KG1 (cell line): ENCODE data around the gene RAMP1.

ENCODE experiments used
- DNase-seq: peaks from one replicate; lab custom pipeline; 2025; lab: John Stamatoyannopoulos, UW

RAMP1 gene

DNA sequence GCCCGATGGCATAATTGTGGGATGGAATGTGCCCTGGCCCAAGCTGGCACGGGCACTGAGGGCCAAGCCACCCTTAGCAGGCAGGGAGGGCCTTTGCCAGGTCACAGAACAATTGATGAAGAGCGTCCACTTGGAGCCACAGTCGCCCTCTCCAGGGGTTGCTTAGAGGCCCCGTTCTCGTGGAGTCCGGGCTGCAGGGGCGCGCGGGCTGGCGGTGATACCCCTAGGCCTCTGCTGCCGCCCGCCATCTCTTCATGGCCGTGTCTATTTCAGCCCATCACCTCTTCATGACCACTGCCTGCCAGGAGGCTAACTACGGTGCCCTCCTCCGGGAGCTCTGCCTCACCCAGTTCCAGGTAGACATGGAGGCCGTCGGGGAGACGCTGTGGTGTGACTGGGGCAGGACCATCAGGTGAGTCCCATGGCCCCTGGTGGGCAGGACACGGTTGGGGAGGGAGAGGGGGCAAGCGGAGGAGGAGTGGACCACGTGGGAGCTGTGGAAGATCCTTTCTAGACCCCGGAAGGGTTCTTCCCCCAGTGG lies 17.6 kb downstream of the RAMP1 start:
- DNase-seq, result no peak

DNA sequence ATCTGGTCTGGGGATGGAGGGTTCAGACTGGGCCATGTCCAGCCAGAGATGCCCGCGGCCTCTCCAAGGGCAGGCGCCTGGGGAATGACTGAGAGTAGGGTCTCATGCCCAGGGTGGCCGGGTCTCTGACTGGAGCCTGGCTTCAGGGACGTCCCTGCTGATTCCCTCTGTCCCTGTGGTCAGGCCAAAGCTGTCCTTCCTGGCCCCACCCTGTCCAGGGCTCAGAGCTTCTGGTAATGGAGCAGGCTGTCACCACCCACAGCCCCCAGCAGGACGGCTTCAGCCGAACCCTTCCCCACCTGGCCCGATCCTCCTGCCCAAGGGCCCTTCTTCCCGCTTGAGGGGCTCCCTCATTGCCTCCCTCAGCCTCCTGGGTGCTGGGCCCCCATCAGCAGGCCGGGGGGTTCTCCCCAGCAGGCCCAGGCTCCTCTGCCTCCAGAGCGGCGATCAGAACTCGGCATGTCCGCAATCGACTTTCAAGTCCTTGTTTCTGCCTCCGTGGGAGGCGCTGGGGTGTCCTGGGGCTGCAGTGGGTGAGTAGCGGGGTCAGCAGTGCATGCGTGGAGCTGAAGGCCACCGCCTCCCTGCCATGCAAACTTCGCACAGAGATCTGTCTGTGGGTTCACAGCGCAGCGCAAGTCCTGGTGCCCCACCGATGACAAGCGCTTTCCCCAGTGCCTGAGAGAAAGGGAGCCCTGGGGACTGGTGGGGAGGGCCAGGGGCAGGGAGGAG lies 18.3 kb downstream of the RAMP1 start:
- no peak for DNase-seq

DNA sequence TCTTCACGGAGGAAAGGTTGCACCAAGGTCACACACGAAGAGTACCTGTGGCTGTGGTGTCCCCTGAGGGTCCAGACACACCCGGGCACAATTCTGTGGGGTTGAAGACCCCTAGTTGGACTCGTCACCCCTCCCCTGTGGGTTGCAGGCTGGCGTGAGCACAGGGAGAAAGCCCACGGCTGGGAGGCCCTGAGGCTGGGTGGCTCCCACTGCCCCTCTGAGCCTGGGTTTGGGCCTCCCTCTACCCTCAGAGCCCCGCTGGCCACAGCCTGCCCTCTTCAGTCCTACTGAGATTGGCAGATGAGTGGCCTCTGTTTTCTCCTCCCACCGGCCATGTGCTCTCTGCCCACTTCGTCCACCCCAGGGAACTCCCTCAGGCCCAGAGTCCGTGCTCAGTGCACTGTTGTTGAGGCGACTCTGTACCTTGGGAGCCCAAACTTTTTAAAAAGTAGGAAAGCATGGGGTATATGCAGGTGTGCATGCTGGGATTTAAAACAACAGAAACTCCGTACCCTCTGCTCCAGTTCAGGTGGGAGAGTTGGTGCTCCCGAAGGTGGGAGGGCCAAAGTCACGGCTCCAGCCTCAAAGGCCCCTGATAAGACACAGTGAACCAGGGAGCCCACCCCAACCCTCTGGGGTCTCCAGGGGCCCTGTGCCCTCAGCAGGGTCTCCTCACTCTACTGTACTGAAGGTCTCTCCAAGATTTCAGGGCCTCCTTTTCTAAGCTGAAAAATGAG lies 19.1 kb downstream of the RAMP1 start:
- no peak for DNase-seq

DNA sequence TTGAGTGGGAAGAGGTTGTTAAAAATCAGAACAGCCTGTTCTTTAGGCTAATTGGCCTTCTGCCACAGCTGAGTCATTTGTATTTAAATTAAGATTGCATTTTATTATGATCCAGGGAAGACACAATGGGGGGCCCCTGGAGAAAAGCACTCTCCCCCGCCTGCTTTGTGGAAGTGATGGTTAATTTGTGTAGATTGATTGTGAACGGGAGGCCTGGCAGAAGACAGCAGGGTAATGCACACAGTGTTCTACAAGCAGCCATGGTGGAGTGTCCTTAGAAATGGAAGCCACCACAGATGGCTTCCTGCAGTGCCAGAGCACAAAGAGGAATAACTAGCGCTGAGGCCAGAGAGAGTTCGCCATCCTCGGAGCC lies 19.6 kb downstream of the RAMP1 start:
- DNase-seq, result no peak

DNA sequence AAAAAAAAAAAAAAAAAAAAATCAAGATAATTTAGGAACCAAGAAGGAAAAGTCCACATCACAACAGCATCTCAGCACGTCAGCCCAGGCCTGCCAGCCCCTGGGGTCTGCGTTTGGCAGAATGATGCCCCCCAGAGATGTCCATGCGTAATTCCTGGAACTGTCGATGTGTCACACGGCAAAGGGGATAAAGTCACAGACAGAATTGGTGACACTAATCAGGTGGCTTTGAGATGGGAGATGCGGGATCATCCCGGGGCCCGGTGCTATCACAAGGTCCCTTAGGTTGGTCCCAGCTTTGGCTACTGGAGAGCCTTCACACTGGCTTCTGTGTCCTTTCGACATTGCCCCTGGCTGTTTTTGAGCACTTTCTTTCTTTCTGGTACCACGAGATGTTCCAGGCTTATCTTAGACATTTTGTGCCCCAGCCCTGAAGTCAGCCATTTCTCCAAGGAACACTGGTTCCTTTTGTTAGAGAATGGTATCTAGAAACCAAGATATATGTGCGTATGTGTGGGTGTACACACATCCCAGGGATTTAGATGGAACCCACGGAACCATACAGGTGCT lies 20.7 kb downstream of the RAMP1 start:
- DNase-seq, result no peak

DNA sequence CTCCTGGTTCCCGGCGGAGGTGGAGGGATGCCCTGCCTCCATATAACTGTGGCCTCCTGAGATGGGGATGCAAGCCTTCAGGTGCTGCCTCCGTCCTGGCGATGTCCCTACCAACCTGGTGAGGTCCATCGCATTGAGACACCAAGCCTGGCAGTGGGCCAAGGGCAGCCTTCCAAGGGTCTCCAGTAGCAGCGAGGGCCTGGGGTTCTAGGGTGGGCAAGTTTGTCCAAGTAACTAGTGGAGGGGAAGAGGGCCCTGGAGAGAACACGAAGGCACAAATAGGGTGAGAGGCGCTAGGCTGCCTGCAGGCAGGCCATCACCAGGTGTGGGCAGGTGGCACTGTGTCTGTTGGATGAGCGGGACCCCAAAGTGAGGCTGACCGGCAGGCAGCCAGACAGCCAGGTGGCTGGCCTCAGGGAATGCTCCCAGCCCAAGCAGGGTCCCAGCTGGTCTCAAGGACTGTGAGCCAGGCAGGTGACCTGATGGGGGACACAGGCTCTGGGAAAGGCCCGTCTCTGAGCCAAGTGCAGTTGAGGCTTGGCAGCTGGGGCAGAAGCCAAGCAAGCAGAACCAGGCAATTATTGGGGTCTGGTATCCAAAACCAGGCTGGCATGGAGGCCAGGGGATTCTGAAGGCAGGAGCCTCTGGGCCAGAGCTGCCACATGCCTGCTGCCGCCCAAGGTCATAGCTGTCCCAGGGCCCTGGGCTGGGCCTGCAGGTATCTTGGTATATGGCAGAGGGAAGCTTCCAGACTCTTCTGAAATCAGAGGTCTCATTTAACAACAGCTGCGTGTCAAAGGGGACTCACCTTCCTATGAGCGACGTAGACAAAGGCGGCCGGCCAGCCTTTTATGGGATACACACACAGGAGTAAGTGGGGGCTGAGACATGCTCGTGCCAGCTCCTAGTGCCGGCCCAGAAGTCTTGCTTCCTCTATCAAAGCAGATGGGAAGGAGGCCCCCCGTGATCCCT lies 23.4 kb downstream of the RAMP1 start:
- no peak for DNase-seq

DNA sequence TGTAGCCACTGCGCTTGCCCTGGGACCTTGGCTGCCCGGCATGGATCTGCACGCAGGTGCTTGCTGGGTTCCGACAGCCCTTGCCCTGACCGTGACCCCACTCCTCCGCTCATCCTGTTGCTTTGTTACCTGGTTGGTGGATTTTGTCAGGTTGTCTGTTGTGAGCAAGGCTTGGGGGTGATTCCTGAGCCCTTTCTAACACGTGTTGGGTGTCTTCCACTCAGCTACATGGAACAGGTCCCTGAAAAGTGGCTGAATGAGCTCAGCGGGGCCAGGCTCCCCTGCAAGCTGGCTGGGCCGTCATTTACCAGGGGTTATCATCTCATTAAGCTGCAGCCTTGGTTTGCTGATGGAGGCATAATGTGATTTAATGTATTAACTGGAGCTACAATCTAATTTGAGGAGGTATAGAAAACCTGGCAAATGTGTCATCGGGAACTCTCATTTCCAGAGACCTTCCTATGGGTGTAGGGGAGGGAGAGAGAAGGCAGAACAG lies 24.6 kb downstream of the RAMP1 start:
- no peak for DNase-seq

DNA sequence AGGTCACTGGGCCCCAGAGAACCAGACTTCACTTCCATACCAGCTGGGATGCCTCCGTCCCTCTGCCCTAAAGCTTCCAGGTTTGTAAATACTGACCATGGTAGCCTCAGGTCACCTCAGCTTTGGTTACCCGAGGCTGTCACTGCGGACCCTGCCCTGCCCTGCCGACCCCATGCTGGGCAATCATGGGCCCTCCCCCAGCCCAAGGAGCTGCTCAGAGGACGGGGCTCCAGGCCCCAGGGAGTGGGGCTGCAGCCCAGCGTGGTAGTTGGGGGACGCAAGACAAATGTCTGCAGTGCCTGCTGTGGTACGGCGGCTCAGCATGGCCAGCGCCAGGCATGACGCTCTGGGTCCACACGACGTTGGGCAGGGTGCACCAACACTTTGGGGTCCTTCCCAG lies 25.3 kb downstream of the RAMP1 start:
- DNase-seq, result no peak

DNA sequence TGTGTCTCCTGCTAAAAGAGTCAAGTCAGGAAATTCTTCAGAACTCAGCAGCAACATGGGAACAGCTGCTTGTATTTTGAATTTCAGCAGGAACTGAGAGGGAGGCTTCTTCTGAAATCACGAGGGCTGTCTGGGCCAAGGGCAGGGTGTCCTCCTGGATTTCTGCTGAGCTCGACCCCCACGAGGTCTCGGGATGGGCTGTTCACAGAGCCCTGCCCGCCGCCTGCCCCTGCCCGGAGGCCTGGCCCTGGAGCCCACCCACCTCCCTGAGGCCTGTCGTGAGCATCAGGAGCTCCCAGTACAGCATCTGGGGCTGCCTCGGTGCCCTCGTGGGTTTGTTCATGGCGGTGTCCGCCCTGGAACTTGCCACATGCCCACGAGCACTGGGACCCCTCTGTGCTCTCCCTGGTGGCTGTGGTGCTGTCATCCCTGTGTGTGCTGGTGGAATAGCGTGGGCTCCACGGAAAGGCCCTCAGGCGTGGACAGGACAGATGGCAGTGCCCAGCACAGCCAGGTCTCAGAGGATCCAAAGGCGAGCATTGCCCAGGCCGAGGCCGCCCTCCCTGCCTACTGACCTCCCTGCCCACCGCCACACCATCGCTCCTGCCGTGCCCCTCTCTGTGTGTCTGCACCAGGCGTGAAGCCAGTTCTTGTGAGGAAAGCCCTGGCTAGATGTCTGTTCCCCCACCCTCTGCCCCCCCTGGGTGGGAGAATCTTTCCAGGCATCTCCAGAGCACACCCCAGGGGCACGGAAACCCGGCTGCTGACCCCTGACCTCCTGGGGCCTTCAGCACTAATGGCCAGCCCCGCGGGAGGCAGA lies 25.9 kb downstream of the RAMP1 start:
- no peak for DNase-seq

DNA sequence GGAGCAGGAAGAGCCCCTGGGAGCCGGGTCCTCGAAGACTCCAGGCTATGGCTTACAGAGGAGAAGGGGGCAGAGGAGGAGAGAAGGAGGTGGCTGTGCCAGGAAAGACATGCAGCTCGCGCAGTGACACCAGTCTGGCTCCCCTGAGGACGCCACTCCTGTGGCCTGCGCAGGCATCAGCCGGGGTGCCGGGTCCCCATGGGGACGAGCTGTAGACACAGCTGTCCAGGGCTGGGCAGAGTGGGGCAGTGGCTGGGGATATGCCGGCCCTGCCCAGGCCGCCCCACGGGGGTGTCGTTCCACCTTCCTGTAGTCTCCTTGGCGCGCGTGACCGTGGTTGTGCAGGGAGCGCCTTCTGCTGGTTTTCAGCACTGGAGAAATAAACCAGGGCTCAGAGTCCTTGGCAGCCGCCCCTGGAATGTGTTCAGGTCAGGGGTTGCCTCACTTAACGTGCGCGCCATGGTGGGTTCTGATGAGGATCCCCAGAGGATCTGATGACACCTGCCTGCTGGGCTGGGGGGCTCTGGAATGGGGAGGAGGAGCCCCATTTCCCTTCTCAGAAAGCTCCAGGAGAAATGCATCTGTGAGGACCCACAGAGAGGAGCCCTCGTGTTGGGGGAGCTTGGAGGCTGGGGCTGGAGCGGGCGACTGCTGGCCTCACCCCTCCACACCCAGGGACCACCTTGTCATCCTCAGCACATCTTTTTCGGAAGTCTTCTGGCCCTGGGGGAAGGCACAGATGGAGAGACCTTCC lies 26.7 kb downstream of the RAMP1 start:
- no peak for DNase-seq

DNA sequence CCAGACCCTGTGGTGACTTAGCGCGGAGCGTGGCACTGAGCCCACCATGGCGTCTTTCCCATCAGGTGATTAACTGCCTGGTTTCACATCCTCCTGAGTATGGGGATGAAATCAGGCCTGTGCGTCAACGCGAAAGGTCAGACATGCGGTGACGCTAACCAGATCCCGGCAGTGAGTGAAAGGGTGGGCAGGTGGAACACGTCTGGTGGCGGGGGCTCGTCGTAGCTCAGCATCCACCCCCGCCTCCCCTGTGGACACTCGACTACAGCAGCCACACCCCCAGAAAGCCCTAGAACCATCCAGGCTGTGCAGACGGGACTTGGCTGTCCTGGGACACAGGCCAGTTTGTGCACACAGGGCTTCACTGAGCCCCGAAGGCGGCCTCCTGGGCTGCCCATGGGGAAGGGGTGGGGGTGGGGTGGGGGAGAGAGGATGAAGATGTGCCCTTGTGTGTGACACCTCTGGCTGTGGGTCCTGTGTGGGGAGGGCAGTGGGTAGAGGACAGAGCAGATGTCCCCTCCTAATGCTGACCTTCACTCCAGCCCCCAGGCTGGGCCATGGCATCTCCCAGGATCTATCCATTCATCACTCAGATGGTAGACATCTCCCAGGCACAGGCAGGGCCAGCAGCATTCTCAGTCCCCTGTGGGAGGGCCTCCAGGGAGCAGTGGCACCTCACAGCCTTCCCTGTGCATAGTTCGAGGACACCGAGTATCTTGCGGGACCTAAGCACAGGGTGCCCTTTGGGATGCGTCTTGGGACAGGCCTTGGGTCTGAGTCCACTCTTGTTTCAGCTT lies 27.5 kb downstream of the RAMP1 start:
- no peak for DNase-seq

DNA sequence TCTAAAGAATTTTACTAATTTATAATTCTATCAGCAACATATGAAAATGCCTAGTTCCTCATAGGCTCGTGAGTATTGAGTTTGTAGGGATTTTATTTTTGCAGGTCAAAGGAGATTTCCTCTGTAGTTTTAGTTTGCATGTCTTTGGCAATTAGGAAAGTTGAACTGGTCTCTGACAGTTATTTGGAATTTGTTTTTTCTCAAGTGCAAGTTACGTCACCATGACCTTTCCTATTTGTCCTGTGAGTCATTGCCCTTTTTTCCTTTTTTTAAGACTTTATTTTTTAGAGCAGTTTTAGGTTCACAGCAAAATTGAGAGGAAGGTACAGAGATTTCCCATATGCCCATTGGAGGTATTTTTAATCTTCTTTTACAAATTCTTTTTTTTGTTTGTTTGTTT lies 29.0 kb downstream of the RAMP1 start:
- DNase-seq, result no peak

DNA sequence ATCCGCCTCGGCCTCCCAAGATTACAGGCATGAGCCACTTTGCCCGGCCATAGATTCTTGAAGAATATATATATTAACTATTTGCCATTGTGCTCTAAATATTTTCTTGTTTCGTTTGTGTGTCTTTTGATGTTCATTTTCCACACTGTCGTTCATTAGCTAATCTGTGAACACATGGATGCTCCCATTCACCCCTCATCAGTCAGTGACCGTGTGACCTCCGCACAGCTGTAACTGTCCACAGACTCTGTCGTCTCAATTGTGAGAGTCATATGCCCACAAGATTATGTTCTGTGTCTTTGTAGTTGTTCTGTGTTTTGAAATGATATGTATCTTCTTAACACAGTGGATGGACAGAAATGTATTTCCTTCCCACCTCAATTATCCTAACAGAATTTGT lies 29.6 kb downstream of the RAMP1 start:
- DNase-seq, result no peak

DNA sequence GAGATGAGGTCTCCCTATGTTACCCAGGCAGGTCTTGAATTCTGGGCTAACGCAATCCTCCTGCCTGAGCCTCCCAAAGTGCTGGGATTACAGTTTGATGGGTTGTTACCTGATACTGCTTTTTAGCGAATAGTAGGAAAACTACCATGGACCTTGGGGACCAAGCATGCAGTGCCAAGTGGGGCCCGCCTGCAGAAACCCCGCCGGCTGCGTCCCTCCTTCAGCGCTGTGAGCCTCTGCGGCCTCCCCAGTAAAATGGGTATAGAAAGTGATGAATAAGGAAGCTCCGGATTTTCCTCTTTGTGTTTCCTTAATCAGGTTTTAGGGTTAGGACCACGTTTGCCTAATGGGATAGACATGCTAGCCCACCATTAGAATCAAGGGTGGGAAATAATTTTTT lies 30.4 kb downstream of the RAMP1 start:
- no peak for DNase-seq

DNA sequence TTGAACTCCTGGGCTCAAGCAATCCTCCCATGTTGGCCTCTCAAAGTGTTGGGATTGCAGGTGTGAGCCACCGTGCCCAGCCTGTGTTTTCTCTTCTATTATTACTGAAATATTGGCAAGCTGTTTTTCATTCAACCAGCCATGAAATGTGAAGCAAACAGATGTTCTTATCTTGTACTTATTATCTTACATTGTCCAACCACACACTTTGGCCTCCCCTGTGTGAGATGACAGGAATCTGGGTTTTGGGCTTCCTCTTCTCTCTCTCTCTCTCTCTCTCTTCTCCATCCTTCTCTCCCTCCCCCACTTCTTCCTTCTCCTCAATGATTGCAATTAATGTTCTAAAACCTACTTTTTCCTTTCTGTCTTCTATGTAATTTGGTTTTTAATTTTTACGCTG lies 33.1 kb downstream of the RAMP1 start:
- DNase-seq, result no peak

DNA sequence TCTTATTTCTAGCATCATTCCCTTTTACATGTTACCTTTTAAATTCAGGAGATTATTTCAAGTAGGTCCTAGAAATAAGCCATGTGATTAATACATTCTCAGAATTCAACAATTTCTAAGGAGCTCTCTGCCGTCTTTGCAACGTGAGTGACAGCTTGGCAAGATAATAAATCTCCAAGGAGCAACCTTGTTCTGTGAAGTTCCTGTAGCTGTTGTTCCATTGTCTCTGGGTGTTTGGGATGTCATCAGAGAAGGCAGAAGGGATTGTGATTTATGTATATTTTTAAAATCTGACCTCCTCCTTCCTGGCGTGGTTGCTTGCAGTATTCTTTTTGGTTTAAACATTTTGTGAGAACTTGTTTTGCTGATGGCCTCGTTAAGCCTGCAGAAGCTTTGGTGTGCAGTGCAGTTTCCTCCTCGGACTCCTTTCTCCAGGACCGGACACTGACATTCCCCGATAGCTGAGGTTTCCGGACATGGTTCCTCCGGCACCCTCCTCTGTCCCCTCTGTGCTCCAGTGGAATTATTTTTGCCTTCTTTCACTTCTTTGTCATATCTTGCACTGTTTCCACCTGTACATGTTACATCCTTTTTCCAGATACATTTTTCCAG lies 33.7 kb downstream of the RAMP1 start:
- no peak for DNase-seq

DNA sequence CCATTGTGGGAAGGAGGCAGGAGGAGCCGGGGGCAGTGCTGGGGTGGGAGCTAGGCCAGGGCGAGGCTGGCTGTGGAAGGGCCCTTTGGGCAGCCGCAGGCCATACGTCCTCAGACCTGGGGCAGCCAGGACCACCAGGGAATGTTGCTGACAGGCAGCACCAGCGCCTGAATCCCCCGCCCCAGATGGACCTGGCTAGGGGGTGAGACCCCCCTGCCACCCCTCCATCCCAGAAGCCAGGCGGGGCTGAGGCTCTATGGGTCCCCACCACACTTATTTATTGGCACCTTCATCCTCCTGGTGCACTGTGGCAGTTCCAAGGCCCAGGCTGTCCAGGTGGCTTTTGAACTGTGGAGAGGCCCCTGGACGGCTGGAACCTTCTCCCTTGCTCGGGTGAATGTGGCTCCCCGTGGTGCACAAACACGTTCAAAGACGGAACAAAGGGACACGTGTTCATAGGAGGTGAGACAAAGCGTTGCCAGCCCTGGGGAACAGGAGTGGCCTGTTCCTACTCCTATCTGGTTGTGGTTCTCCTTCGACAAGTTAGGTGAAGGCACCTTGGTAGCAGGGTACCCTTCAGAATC lies 35.1 kb downstream of the RAMP1 start:
- DNase-seq, result no peak

DNA sequence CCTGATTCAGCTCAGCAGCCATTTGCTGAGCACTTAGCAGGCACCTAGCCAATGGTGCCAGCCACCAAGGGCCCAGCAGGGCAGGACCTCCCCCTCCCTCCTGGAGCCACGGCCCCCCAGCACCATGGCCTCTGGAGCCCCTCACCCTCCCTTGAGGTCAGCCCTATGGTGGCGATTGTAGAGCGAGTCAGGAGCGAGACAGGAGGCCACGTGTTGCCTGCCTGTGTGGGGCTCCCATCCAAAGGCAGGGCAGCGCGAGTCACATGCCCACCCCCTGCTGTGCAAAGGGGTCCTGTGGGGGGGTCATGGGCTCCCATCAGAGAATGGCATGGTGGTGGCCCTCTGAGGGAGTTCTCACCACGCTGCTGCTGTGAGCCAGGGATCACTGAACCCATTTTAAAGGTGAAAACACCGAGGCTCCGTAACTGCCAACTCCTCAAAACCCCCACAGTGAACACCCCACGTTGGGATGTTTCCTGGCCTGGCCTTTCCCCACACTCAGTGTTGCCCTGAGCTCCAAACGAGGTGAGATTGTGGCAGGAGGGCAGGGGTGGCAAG lies 35.6 kb downstream of the RAMP1 start:
- DNase-seq, result no peak
